Measurements from ENCODE around the gene HENMT1. TPM values are rescaled to one million over a fixed set of nuclear protein-coding genes. Genes with fewer than 3 reads are reported as not detected.
"Not testable (repeated sequence)": the region's sequence is repeated elsewhere in the genome, so short reads cannot be mapped to it uniquely, and the experiment has no call there.

Gene HENMT1
- 10 to 100 TPM in 1 of 2 donors, 1 to 10 TPM in 1; 9.2 to 10.3 TPM for total RNA-seq
- total RNA-seq = 11.5 to 27.0 reads per million in 2 donors

DNA sequence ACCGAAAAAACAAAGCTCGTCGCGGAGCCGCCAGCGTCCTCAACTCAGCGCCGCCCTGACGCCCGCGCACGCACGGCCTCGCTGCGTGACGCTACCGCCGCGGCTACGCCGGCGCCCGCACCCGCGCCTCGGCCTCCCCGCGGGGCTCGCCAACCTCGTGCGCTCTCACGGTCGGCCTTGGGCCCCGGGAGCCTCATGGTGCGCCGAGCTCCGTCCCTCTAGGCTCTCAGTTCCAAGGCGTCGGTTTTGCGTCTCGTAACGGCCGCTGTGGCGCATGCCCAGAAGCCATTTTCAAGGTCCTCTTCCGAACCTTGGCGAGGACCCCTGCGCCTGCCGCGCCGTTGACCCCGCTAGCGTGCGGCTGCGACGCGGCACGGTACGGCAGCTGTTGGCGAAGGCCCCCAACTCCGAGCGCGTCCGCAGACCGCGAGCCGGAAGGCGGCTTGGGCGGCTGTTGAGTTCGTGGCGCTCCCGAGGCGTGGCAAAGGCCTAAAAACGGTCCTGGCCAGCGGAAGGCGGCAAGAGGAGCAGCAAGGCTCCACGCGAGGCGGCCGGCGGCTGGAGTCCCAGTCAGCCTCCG, at the start of gene HENMT1:
HENMT1 (minus strand) TSS at position 64 of the 580 bp plus-strand sequence. CDS start 1,209 bp downstream, outside the sequence.
- ATAC-seq (peak; percentile 89), DNase-seq (peak; percentile 58 to 71 (median 69))
- no peaks in the 10 kb centered on the region for H3K9me3 ChIP-seq (ENCODE audit: control insufficient read depth, low read length, poor library complexity, severe bottlenecking)
- H3K27me3 Mint-ChIP-seq = no peaks in the 10 kb centered on the region
- H3K4me3 Mint-ChIP-seq = peak within 1 kb of the TSS; percentile 89
- no peaks in the 10 kb centered on the region for H3K36me3 Mint-ChIP-seq (ENCODE audit: low read depth)
- peak within 1 kb of the TSS; percentile 95 for H3K27ac Mint-ChIP-seq
- peaks cover 22% of the 10 kb centered on the region for H3K4me1 Mint-ChIP-seq

DNA sequence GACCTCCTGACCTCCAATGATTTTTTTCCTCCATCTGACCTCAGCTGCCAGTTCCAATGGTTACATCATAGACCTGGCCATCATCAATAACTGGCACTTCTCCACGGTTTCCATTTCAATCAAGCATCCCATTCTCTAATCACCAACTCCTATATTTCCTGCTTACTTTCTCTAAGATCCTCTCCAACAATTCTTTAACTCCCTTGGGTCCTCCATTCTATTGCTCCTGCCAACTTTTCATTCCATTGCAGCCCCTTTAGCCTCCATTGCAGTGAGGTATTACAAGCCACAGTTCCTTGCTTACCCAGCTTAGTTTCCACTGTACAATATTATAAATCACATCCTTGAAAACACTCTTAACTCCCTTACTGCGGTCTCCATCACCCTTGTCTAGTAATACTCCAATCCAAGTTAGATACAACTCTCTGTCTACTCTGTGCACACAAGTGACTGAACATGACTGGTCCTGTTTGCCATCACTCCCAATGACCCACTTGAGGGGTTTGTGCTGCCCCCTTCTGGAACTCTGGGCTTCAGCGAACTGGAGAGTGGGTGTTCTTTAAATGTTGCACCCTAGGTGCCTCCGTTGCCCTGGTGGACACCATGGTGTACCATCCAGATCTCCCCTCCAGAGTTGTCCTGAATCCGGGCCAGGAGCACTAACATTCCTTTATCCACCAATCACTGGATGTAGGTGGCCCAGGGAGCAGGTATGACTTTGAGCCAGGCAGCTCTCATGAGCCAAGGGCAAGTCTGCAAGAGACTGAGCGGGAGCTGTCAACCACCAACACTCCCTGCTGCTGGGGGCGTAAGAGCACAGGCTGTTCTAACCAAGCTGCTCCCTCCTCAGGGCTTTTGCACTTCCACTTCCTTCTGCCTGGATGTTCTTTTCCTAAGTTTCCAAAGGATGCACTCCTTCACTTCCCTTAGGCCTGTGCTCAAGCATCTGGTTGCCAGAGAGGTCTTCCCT, 48.1 kb upstream of the HENMT1 start:
- no peaks in the 10 kb centered on the region for H3K9me3 ChIP-seq (ENCODE audit: control insufficient read depth, low read length, poor library complexity, severe bottlenecking)
- peak overlapping the region; percentile 39 for H3K4me3 Mint-ChIP-seq
- H3K36me3 Mint-ChIP-seq (ENCODE audit: low read depth) = no peaks in the 10 kb centered on the region
- ATAC-seq = peak; percentile 82
- H3K4me1 Mint-ChIP-seq = peaks cover 21% of the 10 kb centered on the region
- H3K27me3 Mint-ChIP-seq = no peaks in the 10 kb centered on the region
- DNase-seq = peak; percentile 33 to 56 (median 41)
- H3K27ac Mint-ChIP-seq = peak overlapping the region; percentile 51

GRCh38 chr1:108706643-108707042, 45.8 kb upstream of the HENMT1 start:
- Mint-ChIP-seq H3K4me1 (peaks cover 33% of the 10 kb centered on the region), H3K27ac (peak overlapping the region; percentile 94)
- no peak for ATAC-seq

GRCh38 chr1:108704496-108704895, 43.6 kb upstream of the HENMT1 start:
- Mint-ChIP-seq H3K4me1 (peaks cover 38% of the 10 kb centered on the region), H3K27me3 (no peaks in the 10 kb centered on the region), H3K27ac (peak overlapping the region; percentile 94), H3K4me3 (no peak overlapping the region), H3K36me3 (ENCODE audit: low read depth) (peaks cover 8% of the 10 kb centered on the region)
- H3K9me3 ChIP-seq (ENCODE audit: control insufficient read depth, low read length, poor library complexity, severe bottlenecking) = no peaks in the 10 kb centered on the region
- DNase-seq = no peak
- ATAC-seq = no peak

More at GRCh38 chr1:108706643-108707042, 45.8 kb upstream of the HENMT1 start:
- Mint-ChIP-seq H3K27me3 (no peaks in the 10 kb centered on the region), H3K4me3 (no peak overlapping the region), H3K36me3 (ENCODE audit: low read depth) (no peaks in the 10 kb centered on the region)
- no peaks in the 10 kb centered on the region for H3K9me3 ChIP-seq (ENCODE audit: control insufficient read depth, low read length, poor library complexity, severe bottlenecking)
- DNase-seq = no peak

- peaks cover 40% of the 10 kb centered on the region for H3K4me1 Mint-ChIP-seq
- H3K4me3 Mint-ChIP-seq = peak overlapping the region; percentile 73
- no peaks in the 10 kb centered on the region for H3K9me3 ChIP-seq (ENCODE audit: control insufficient read depth, low read length, poor library complexity, severe bottlenecking)
- no peaks in the 10 kb centered on the region for H3K27me3 Mint-ChIP-seq
- peak overlapping the region; percentile 94 for H3K27ac Mint-ChIP-seq
- no peak for DNase-seq
- H3K36me3 Mint-ChIP-seq (ENCODE audit: low read depth) = peaks cover 13% of the 10 kb centered on the region
- peak; percentile 73 for ATAC-seq
Observed at GRCh38 chr1:108703939-108704338, 43.0 kb upstream of the HENMT1 start.

GRCh38 chr1:108702109-108702508, 41.2 kb upstream of the HENMT1 start:
- H3K27me3 Mint-ChIP-seq; ATAC-seq; H3K9me3 ChIP-seq (ENCODE audit: control insufficient read depth, low read length, poor library complexity, severe bottlenecking); DNase-seq: not testable (repeated sequence)
- peaks cover 45% of the 10 kb centered on the region for H3K4me1 Mint-ChIP-seq
- peaks cover 16% of the 10 kb centered on the region for H3K36me3 Mint-ChIP-seq (ENCODE audit: low read depth)
- H3K27ac Mint-ChIP-seq = peak overlapping the region; percentile 94
- peak overlapping the region; percentile 19 for H3K4me3 Mint-ChIP-seq

- H3K4me1 Mint-ChIP-seq = peaks cover 45% of the 10 kb centered on the region
- H3K27ac Mint-ChIP-seq = peak overlapping the region; percentile 94
Observed at GRCh38 chr1:108701176-108701849, 40.4 kb upstream of the HENMT1 start.

DNA sequence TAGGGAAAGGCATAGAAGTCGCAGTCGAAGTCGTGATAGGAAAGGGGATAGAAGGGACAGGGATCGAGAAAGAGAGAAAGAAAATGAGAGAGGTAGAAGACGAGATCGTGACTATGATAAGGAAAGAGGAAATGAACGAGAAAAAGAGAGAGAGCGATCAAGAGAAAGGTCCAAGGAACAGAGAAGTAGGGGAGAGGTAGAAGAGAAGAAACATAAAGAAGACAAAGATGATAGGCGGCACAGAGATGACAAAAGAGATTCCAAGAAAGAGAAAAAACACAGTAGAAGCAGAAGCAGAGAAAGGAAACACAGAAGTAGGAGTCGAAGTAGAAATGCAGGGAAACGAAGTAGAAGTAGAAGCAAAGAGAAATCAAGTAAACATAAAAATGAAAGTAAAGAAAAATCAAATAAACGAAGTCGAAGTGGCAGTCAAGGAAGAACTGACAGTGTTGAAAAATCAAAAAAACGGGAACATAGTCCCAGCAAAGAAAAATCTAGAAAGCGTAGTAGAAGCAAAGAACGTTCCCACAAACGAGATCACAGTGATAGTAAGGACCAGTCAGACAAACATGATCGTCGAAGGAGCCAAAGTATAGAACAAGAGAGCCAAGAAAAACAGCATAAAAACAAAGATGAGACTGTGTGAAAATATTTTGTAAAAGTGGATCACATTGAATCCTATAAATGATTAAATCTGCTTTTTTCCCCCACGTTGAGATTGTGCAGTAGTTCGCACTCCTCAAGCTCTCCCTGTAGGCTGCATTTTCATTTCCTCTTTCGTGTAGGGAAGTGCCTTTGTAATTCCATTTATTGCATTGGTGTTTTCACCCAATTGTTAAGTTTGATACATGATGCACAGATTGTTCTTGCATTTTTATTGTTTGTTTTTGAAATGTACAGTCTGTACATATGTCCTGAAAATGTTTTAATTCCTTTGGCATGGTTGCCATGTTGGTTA, 38.8 kb upstream of the HENMT1 start:
- no peak for DNase-seq
- H3K36me3 Mint-ChIP-seq (ENCODE audit: low read depth) = peaks cover 18% of the 10 kb centered on the region

More at GRCh38 chr1:108701176-108701849, 40.4 kb upstream of the HENMT1 start:
- peaks cover 16% of the 10 kb centered on the region for H3K36me3 Mint-ChIP-seq (ENCODE audit: low read depth)
- ATAC-seq (no peak), DNase-seq (no peak)
- H3K9me3 ChIP-seq (ENCODE audit: control insufficient read depth, low read length, poor library complexity, severe bottlenecking) = no peaks in the 10 kb centered on the region
- no peak overlapping the region for H3K4me3 Mint-ChIP-seq
- no peaks in the 10 kb centered on the region for H3K27me3 Mint-ChIP-seq

GRCh38 chr1:108695535-108695934, 34.6 kb upstream of the HENMT1 start:
- Mint-ChIP-seq H3K4me1 (peaks cover 50% of the 10 kb centered on the region), H3K27me3 (no peaks in the 10 kb centered on the region), H3K27ac (peak overlapping the region; percentile 92), H3K4me3 (peak overlapping the region; percentile 82), H3K36me3 (ENCODE audit: low read depth) (peaks cover 21% of the 10 kb centered on the region)
- DNase-seq (no peak), ATAC-seq (no peak)
- no peaks in the 10 kb centered on the region for H3K9me3 ChIP-seq (ENCODE audit: control insufficient read depth, low read length, poor library complexity, severe bottlenecking)

More for the DNA sequence above, 38.8 kb upstream of the HENMT1 start:
- H3K9me3 ChIP-seq (ENCODE audit: control insufficient read depth, low read length, poor library complexity, severe bottlenecking) = no peaks in the 10 kb centered on the region
- no peaks in the 10 kb centered on the region for H3K27me3 Mint-ChIP-seq
- ATAC-seq = no peak
- peak overlapping the region; percentile 89 for H3K4me3 Mint-ChIP-seq
- peak overlapping the region; percentile 92 for H3K27ac Mint-ChIP-seq
- peaks cover 43% of the 10 kb centered on the region for H3K4me1 Mint-ChIP-seq

- H3K4me1 Mint-ChIP-seq = peaks cover 34% of the 10 kb centered on the region
- no peaks in the 10 kb centered on the region for H3K27me3 Mint-ChIP-seq
- H3K27ac Mint-ChIP-seq = peak overlapping the region; percentile 99
- DNase-seq (peak in 2 of 3 donors; percentile 65 to 73), ATAC-seq (peak; percentile 80)
- H3K9me3 ChIP-seq (ENCODE audit: control insufficient read depth, low read length, poor library complexity, severe bottlenecking) = no peaks in the 10 kb centered on the region
- peaks cover 6% of the 10 kb centered on the region for H3K36me3 Mint-ChIP-seq (ENCODE audit: low read depth)
- peak overlapping the region; percentile 98 for H3K4me3 Mint-ChIP-seq
Observed at GRCh38 chr1:108692724-108693655, 32.1 kb upstream of the HENMT1 start.

DNA sequence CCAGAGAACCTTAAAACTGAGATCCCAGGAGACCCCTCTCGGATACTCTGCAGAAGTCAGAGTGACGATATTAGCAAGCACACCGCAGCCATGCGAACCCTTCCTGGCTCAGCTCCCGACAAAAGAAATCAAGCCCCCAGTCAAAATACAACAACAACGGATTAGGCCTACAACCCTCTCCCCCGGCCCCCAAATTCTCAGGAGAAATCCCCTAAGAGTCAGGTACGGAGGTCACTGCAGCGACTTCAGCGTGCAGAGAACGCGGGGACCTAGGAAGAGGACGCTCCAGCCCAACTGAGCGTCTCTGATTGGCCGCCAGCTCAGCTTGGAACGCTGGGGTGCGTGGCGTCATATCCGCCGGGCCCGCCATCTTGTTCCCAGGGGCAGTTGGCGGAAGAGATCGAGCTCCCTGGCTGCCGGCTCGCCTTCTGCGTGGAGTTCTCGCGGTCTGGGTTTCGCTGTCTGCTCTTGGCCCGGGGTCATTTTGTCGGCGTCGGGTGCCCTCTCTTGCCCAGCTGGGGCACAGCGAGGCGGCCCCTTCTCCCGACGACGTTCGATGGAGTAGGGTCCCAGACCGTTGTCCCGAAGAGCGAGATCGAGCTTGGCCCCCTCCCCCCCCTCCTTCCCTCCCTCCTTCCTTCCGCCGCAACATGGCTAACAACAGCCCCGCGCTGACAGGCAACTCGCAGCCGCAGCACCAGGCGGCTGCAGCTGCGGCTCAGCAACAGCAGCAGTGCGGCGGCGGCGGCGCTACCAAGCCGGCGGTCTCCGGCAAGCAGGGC, 31.2 kb upstream of the HENMT1 start, which contains the start of gene PRPF38B:
PRPF38B (plus strand) TSS at position 369 of the 782 bp plus-strand sequence; CDS start at position 651, 282 bp downstream.
- DNase-seq = peak; percentile 86 to 89 (median 87)
- peaks cover 6% of the 10 kb centered on the region for H3K36me3 Mint-ChIP-seq (ENCODE audit: low read depth)
- no peaks in the 10 kb centered on the region for H3K9me3 ChIP-seq (ENCODE audit: control insufficient read depth, low read length, poor library complexity, severe bottlenecking)
- peak within 1 kb of the TSS; percentile 98 for H3K4me3 Mint-ChIP-seq
- ATAC-seq = peak; percentile 87
- peaks cover 30% of the 10 kb centered on the region for H3K4me1 Mint-ChIP-seq
- no peaks in the 10 kb centered on the region for H3K27me3 Mint-ChIP-seq
- peak within 1 kb of the TSS; percentile 99 for H3K27ac Mint-ChIP-seq

Data from T-helper 17 cell (primary cell).